GM23338 (cell line): ENCODE data around the gene EXOC6B. TPM values are rescaled to one million over a fixed set of nuclear protein-coding genes. Genes with fewer than 3 reads are reported as not detected.

Experiments
- ATAC-seq: fragments of 200-7000 bp; cut with Tn5 transposase; 3 replicates; pipeline ENCODE4 v1.9.1; 2020
- DNase-seq: peaks from one replicate; pipeline ENCODE4 v3.0.0-alpha.2; 2015; ENCODE audit warnings: low spot score
- H2AFZ ChIP-seq: fragments of 200-600 bp; sonication (generic); 2 replicates; pipeline ENCODE4 v1.8.0; 2016; ENCODE audit warnings: antibody characterized with exemption, mild to moderate bottlenecking, moderate library complexity
- H3F3A ChIP-seq: fragments of 200-600 bp; sonication (generic); replicated peaks from 2 replicates; pipeline ENCODE4 v1.8.0; 2017; ENCODE audit warnings: antibody characterized with exemption, mixed run types, low read depth
- H3K27ac ChIP-seq: fragments of 200-600 bp; sonication (generic); 2 replicates; pipeline ENCODE4 v1.6.1; 2016; ENCODE audit warnings: low read depth
- H3K27me3 ChIP-seq: fragments of 200-600 bp; sonication (generic); 2 replicates; pipeline ENCODE4 v1.8.0; 2016; ENCODE audit warnings: mild to moderate bottlenecking, mixed run types, moderate library complexity; ENCODE audit not compliant: insufficient read depth
- H3K36me3 ChIP-seq: fragments of 200-600 bp; sonication (generic); 2 replicates; pipeline ENCODE4 v1.8.0; 2016; ENCODE audit warnings: mild to moderate bottlenecking; ENCODE audit not compliant: insufficient read depth
- H3K4me1 ChIP-seq: fragments of 200-600 bp; sonication (generic); 2 replicates; pipeline ENCODE4 v1.8.0; 2016; ENCODE audit warnings: mild to moderate bottlenecking, moderate library complexity; ENCODE audit not compliant: insufficient read depth
- H3K4me2 ChIP-seq: fragments of 200-600 bp; sonication (generic); 2 replicates; pipeline ENCODE4 v1.7.1; 2017; ENCODE audit warnings: mixed run types
- H3K4me3 ChIP-seq: fragments of 200-600 bp; sonication (generic); 2 replicates; pipeline ENCODE4 v1.6.1; 2016; ENCODE audit warnings: mixed run types
- H3K79me2 ChIP-seq: fragments of 200-600 bp; sonication (generic); replicated peaks from 2 replicates; pipeline ENCODE4 v1.8.0; 2017; ENCODE audit warnings: mild to moderate bottlenecking; ENCODE audit not compliant: insufficient read depth
- H3K9me2 ChIP-seq: fragments of 200-600 bp; sonication (generic); 2 replicates; pipeline ENCODE4 v1.8.0; 2017; ENCODE audit not compliant: insufficient read depth
- H4K20me1 ChIP-seq: fragments of 200-600 bp; sonication (generic); replicated peaks from 2 replicates; pipeline ENCODE4 v1.8.0; 2017; ENCODE audit warnings: mild to moderate bottlenecking; ENCODE audit not compliant: insufficient read depth
- H3K27ac Mint-ChIP-seq: 2 replicates; pipeline ENCODE4 v1.8.0; 2020; ENCODE audit warnings: inconsistent platforms, mild to moderate bottlenecking, moderate library complexity, mixed read lengths
- H3K27me3 Mint-ChIP-seq: 3 replicates; pipeline ENCODE4 v1.8.0; 2022; ENCODE audit warnings: low read depth, mild to moderate bottlenecking, moderate library complexity, mixed read lengths, inconsistent platforms; ENCODE audit not compliant: insufficient read depth, poor library complexity
- H3K36me3 Mint-ChIP-seq: 3 replicates; pipeline ENCODE4 v1.8.0; 2021; ENCODE audit warnings: low read depth, mild to moderate bottlenecking, inconsistent platforms, moderate library complexity, mixed read lengths
- H3K4me1 Mint-ChIP-seq: 3 replicates; pipeline ENCODE4 v1.8.0; 2020; ENCODE audit warnings: mild to moderate bottlenecking, inconsistent platforms, mixed read lengths
- H3K4me3 Mint-ChIP-seq: 3 replicates; pipeline ENCODE4 v1.8.0; 2021; ENCODE audit warnings: moderate library complexity, mild to moderate bottlenecking, inconsistent platforms, mixed read lengths
- H3K9me3 Mint-ChIP-seq: 3 replicates; pipeline ENCODE4 v1.8.0; 2020; ENCODE audit warnings: moderate library complexity, mild to moderate bottlenecking, inconsistent platforms, mixed read lengths
- CREB1 ChIP-seq: fragments of 250-450 bp; sonication (Bioruptor Pico); IDR thresholded peaks from 2 replicates; pipeline ENCODE4 v1.5.0; 2020; ENCODE audit warnings: low read depth, mild to moderate bottlenecking, moderate library complexity
- EZH2 ChIP-seq: fragments of 200-600 bp; sonication (generic); IDR thresholded peaks from one replicate; pipeline ENCODE4 v1.8.0; 2017; ENCODE audit warnings: antibody characterized with exemption, mild to moderate bottlenecking, low read depth; ENCODE audit not compliant: unreplicated experiment
- EZH2phosphoT487 ChIP-seq: fragments of 200-600 bp; sonication (generic); IDR thresholded peaks from one replicate; pipeline ENCODE4 v1.8.1; 2018; ENCODE audit warnings: antibody characterized with exemption; ENCODE audit not compliant: unreplicated experiment
- JUNB ChIP-seq: IDR thresholded peaks from one replicate; pipeline ENCODE4 v1.6.1; 2016; ENCODE audit warnings: antibody characterized with exemption; ENCODE audit not compliant: unreplicated experiment
- NANOG ChIP-seq: IDR thresholded peaks from 2 replicates; pipeline ENCODE4 v1.6.1; 2016; ENCODE audit warnings: antibody characterized with exemption, borderline replicate concordance
- POLR2AphosphoS5 ChIP-seq: IDR thresholded peaks from 2 replicates; pipeline ENCODE4 v1.6.1; 2016; ENCODE audit warnings: antibody characterized with exemption, low read depth
- STAT1 ChIP-seq: IDR thresholded peaks from one replicate; pipeline ENCODE4 v1.6.1; 2016; ENCODE audit warnings: antibody characterized with exemption; ENCODE audit not compliant: unreplicated experiment
- ZNF114 ChIP-seq: fragments of 250-450 bp; sonication (Bioruptor Pico); IDR thresholded peaks from 2 replicates; pipeline ENCODE4 v1.5.0; 2020; ENCODE audit warnings: mild to moderate bottlenecking, moderate library complexity
- ZNF331 ChIP-seq: fragments of 250-450 bp; sonication (Bioruptor Pico); IDR thresholded peaks from 2 replicates; pipeline ENCODE4 v1.5.0; 2020; ENCODE audit warnings: low read depth, mild to moderate bottlenecking, moderate library complexity
- polyA plus RNA-seq: library from polyadenylated mRNA; unstranded; fragments of >200 nt; fragmentation: Nextera tagmentation; extraction: Ambion mirVana; gene quantifications from 2 replicates; pipeline ENCODE4 v1.2.1, GENCODE V29; 2016
- total RNA-seq: library from RNA; depleted of rRNA; stranded (reverse); fragments of >200 nt; shearing (Covaris generic); gene quantifications from 2 replicates; pipeline ENCODE4 v1.2.3, GENCODE V29; 2014
- TF ChIP-seq, protein P1 (sequence below): IDR thresholded peaks from 2 replicates; pipeline ENCODE4 v1.6.1; 2016; ENCODE audit warnings: antibody characterized with exemption
- TF ChIP-seq, protein P2 (sequence below): IDR thresholded peaks from one replicate; pipeline ENCODE4 v1.6.1; 2018; ENCODE audit warnings: antibody characterized with exemption; ENCODE audit not compliant: unreplicated experiment
- TF ChIP-seq, protein P3 (sequence below): fragments of 250-450 bp; sonication (Bioruptor Pico); IDR thresholded peaks from 2 replicates; pipeline ENCODE4 v1.5.0; 2020; ENCODE audit warnings: mild to moderate bottlenecking, moderate library complexity
- TF ChIP-seq, protein P4 (sequence below), 2 experiments: fragments of 200-600 bp in 1 of 2; sonication (generic) in 1 of 2; conservative IDR thresholded peaks; 2 replicates each; pipeline versions ENCODE4 v1.5.1 to v1.6.1; 2016 to 2017; ENCODE audit warnings: antibody characterized with exemption in 2 of 2, low read depth in 2 of 2, mild to moderate bottlenecking in 2 of 2, moderate library complexity in 1 of 2

Gene EXOC6B
- total and polyA plus RNA-seq, 2 experiments from 2014 or later = 7.2 to 45.9 TPM

DNA sequence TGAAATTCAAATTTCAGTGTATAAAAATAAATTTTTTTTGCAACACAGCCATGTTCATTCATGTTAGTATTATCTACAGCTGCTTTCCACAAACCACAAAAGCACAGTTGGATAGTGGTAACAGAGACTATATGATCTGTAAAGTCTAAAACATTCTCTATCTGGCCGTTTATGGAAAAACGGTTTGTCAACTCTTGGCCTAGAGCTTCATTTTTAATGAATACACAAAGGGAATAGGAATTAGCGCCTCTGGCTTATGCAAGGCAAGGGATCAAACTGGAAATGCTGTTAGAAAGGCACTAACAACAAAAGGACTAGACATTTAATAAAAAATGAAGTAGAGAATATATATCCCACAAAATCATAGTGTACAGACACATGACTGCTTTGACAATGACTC, 211.9 kb downstream of the EXOC6B start:
- TF ChIP-seq, protein P1, sequence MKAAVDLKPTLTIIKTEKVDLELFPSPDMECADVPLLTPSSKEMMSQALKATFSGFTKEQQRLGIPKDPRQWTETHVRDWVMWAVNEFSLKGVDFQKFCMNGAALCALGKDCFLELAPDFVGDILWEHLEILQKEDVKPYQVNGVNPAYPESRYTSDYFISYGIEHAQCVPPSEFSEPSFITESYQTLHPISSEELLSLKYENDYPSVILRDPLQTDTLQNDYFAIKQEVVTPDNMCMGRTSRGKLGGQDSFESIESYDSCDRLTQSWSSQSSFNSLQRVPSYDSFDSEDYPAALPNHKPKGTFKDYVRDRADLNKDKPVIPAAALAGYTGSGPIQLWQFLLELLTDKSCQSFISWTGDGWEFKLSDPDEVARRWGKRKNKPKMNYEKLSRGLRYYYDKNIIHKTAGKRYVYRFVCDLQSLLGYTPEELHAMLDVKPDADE = no peak
- TF ChIP-seq, protein P2, sequence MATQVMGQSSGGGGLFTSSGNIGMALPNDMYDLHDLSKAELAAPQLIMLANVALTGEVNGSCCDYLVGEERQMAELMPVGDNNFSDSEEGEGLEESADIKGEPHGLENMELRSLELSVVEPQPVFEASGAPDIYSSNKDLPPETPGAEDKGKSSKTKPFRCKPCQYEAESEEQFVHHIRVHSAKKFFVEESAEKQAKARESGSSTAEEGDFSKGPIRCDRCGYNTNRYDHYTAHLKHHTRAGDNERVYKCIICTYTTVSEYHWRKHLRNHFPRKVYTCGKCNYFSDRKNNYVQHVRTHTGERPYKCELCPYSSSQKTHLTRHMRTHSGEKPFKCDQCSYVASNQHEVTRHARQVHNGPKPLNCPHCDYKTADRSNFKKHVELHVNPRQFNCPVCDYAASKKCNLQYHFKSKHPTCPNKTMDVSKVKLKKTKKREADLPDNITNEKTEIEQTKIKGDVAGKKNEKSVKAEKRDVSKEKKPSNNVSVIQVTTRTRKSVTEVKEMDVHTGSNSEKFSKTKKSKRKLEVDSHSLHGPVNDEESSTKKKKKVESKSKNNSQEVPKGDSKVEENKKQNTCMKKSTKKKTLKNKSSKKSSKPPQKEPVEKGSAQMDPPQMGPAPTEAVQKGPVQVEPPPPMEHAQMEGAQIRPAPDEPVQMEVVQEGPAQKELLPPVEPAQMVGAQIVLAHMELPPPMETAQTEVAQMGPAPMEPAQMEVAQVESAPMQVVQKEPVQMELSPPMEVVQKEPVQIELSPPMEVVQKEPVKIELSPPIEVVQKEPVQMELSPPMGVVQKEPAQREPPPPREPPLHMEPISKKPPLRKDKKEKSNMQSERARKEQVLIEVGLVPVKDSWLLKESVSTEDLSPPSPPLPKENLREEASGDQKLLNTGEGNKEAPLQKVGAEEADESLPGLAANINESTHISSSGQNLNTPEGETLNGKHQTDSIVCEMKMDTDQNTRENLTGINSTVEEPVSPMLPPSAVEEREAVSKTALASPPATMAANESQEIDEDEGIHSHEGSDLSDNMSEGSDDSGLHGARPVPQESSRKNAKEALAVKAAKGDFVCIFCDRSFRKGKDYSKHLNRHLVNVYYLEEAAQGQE = no peak
- TF ChIP-seq NANOG (no peak), POLR2AphosphoS5 (no peak), ZNF331 (CRISPR knock-in tag) (no peak), EZH2phosphoT487 (no peak), EZH2 (no peak), JUNB (no peak), CREB1 (CRISPR knock-in tag) (no peak), STAT1 (no peak), ZNF114 (CRISPR knock-in tag) (no peak)
- TF ChIP-seq, protein P3, sequence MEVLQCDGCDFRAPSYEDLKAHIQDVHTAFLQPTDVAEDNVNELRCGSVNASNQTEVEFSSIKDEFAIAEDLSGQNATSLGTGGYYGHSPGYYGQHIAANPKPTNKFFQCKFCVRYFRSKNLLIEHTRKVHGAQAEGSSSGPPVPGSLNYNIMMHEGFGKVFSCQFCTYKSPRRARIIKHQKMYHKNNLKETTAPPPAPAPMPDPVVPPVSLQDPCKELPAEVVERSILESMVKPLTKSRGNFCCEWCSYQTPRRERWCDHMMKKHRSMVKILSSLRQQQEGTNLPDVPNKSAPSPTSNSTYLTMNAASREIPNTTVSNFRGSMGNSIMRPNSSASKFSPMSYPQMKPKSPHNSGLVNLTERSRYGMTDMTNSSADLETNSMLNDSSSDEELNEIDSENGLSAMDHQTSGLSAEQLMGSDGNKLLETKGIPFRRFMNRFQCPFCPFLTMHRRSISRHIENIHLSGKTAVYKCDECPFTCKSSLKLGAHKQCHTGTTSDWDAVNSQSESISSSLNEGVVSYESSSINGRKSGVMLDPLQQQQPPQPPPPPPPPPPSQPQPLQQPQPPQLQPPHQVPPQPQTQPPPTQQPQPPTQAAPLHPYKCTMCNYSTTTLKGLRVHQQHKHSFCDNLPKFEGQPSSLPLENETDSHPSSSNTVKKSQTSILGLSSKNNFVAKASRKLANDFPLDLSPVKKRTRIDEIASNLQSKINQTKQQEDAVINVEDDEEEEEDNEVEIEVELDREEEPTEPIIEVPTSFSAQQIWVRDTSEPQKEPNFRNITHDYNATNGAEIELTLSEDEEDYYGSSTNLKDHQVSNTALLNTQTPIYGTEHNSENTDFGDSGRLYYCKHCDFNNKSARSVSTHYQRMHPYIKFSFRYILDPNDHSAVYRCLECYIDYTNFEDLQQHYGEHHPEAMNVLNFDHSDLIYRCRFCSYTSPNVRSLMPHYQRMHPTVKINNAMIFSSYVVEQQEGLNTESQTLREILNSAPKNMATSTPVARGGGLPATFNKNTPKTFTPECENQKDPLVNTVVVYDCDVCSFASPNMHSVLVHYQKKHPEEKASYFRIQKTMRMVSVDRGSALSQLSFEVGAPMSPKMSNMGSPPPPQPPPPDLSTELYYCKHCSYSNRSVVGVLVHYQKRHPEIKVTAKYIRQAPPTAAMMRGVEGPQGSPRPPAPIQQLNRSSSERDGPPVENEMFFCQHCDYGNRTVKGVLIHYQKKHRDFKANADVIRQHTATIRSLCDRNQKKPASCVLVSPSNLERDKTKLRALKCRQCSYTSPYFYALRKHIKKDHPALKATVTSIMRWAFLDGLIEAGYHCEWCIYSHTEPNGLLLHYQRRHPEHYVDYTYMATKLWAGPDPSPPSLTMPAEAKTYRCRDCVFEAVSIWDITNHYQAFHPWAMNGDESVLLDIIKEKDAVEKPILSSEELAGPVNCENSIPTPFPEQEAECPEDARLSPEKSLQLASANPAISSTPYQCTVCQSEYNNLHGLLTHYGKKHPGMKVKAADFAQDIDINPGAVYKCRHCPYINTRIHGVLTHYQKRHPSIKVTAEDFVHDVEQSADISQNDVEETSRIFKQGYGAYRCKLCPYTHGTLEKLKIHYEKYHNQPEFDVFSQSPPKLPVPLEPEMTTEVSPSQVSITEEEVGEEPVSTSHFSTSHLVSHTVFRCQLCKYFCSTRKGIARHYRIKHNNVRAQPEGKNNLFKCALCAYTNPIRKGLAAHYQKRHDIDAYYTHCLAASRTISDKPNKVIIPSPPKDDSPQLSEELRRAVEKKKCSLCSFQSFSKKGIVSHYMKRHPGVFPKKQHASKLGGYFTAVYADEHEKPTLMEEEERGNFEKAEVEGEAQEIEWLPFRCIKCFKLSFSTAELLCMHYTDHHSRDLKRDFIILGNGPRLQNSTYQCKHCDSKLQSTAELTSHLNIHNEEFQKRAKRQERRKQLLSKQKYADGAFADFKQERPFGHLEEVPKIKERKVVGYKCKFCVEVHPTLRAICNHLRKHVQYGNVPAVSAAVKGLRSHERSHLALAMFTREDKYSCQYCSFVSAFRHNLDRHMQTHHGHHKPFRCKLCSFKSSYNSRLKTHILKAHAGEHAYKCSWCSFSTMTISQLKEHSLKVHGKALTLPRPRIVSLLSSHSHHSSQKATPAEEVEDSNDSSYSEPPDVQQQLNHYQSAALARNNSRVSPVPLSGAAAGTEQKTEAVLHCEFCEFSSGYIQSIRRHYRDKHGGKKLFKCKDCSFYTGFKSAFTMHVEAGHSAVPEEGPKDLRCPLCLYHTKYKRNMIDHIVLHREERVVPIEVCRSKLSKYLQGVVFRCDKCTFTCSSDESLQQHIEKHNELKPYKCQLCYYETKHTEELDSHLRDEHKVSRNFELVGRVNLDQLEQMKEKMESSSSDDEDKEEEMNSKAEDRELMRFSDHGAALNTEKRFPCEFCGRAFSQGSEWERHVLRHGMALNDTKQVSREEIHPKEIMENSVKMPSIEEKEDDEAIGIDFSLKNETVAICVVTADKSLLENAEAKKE (CRISPR knock-in tag) = no peak
- TF ChIP-seq, protein P4, sequence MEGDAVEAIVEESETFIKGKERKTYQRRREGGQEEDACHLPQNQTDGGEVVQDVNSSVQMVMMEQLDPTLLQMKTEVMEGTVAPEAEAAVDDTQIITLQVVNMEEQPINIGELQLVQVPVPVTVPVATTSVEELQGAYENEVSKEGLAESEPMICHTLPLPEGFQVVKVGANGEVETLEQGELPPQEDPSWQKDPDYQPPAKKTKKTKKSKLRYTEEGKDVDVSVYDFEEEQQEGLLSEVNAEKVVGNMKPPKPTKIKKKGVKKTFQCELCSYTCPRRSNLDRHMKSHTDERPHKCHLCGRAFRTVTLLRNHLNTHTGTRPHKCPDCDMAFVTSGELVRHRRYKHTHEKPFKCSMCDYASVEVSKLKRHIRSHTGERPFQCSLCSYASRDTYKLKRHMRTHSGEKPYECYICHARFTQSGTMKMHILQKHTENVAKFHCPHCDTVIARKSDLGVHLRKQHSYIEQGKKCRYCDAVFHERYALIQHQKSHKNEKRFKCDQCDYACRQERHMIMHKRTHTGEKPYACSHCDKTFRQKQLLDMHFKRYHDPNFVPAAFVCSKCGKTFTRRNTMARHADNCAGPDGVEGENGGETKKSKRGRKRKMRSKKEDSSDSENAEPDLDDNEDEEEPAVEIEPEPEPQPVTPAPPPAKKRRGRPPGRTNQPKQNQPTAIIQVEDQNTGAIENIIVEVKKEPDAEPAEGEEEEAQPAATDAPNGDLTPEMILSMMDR (conservative IDR thresholded peaks at IDR 0.05; ENCODE audit: low read depth in 2 of 2) = no peak
- Histone ChIP-seq H3K79me2 (no peaks in the 10 kb centered on the region), H3K4me3 (no peak overlapping the region), H4K20me1 (no peaks in the 10 kb centered on the region; the same call in 1 of the 2 replicates), H2AFZ (no peak overlapping the region), H3K4me2 (no peak overlapping the region), H3K4me1 (no peaks in the 10 kb centered on the region), H3K9me2 (no peaks in the 10 kb centered on the region), H3F3A (no peaks in the 10 kb centered on the region), H3K36me3 (no peaks in the 10 kb centered on the region), H3K27me3 (no peaks in the 10 kb centered on the region), H3K27ac (no peak overlapping the region)
- ATAC-seq = no peak
- H3K4me3 Mint-ChIP-seq = no peak overlapping the region
- peaks cover 8% of the 10 kb centered on the region; the same call in 2 of the 3 replicates for H3K4me1 Mint-ChIP-seq
- no peak overlapping the region for H3K27ac Mint-ChIP-seq
- H3K27me3 Mint-ChIP-seq = peaks cover 7% of the 10 kb centered on the region
- peaks cover 8% of the 10 kb centered on the region; the same call in 2 of the 3 replicates for H3K9me3 Mint-ChIP-seq
- peaks cover 11% of the 10 kb centered on the region; the same call in 2 of the 3 replicates for H3K36me3 Mint-ChIP-seq
- no peak for DNase-seq
